Smooth muscle cell (in vitro differentiated cells): Measurements from ENCODE around the gene RD3L. TPM values are rescaled to one million over a fixed set of nuclear protein-coding genes. Genes with fewer than 3 reads are reported as not detected.
"Not testable (repeated sequence)": the region's sequence is repeated elsewhere in the genome, so short reads cannot be mapped to it uniquely, and the experiment has no call there.

Experiments used
- DNase-seq: peaks from one replicate; lab custom pipeline; 2025; ENCODE audit not compliant: unreplicated experiment; lab: John Stamatoyannopoulos, UW
- H2AFZ ChIP-seq: fragments of 200-600 bp; sonication (generic); 2 replicates; pipeline ENCODE4 v1.6.0; 2016; ENCODE audit warnings: antibody characterized with exemption, low read depth, mild to moderate bottlenecking
- H3F3A ChIP-seq: fragments of 200-600 bp; sonication (generic); 2 replicates; pipeline ENCODE4 v1.6.0; 2017; ENCODE audit warnings: antibody characterized with exemption, low read depth
- H3K27ac ChIP-seq: fragments of 200-600 bp; sonication (generic); 2 replicates; pipeline ENCODE4 v1.5.1; 2016; ENCODE audit warnings: low read depth, mild to moderate bottlenecking
- H3K27me3 ChIP-seq: fragments of 200-600 bp; sonication (generic); 2 replicates; pipeline ENCODE4 v1.6.1; 2016; ENCODE audit warnings: low read depth, mild to moderate bottlenecking
- H3K36me3 ChIP-seq: fragments of 200-600 bp; sonication (generic); 2 replicates; pipeline ENCODE4 v1.5.1; 2016; ENCODE audit warnings: low read depth
- H3K4me1 ChIP-seq: fragments of 200-600 bp; sonication (generic); 2 replicates; pipeline ENCODE4 v1.5.1; 2016; ENCODE audit warnings: low read depth
- H3K4me2 ChIP-seq: fragments of 200-600 bp; sonication (generic); 2 replicates; pipeline ENCODE4 v1.6.0; 2016; ENCODE audit warnings: mild to moderate bottlenecking
- H3K4me3 ChIP-seq: fragments of 200-600 bp; sonication (generic); 2 replicates; pipeline ENCODE4 v1.5.1; 2016; ENCODE audit warnings: mild to moderate bottlenecking
- H3K79me2 ChIP-seq: fragments of 200-600 bp; sonication (generic); 2 replicates; pipeline ENCODE4 v1.6.0; 2016; ENCODE audit warnings: low read depth, mild to moderate bottlenecking
- H3K9ac ChIP-seq: fragments of 200-600 bp; sonication (generic); 2 replicates; pipeline ENCODE4 v1.6.0; 2016; ENCODE audit warnings: low read depth
- H3K9me3 ChIP-seq: fragments of 200-600 bp; sonication (generic); replicated peaks from 2 replicates; pipeline ENCODE4 v1.5.1; 2016; ENCODE audit warnings: low read depth
- H4K20me1 ChIP-seq: fragments of 200-600 bp; sonication (generic); 2 replicates; pipeline ENCODE4 v1.6.0; 2016; ENCODE audit warnings: low read depth
- WGBS: methylation state at CpG from one replicate; pipeline ENCODE4 v1.1.7; 2016; ENCODE audit warnings: low lambda C conversion rate; 5-methylcytosine and 5-hydroxymethylcytosine counted together
- polyA plus RNA-seq: library from polyadenylated mRNA; unstranded; fragments of >200 nt; fragmentation: Nextera tagmentation; extraction: Ambion mirVana; gene quantifications from 2 replicates; pipeline ENCODE4 v1.2.1, GENCODE V29; 2016
- total RNA-seq: library from RNA; depleted of rRNA; stranded (reverse); fragments of >200 nt; gene quantifications from 2 replicates; pipeline ENCODE4 v1.2.3, GENCODE V29; 2014
- TF ChIP-seq, protein P1 (sequence below): fragments of 200-600 bp; sonication (generic); IDR thresholded peaks from 2 replicates; pipeline ENCODE4 v1.5.1; 2017; ENCODE audit warnings: borderline replicate concordance, mild to moderate bottlenecking, antibody characterized with exemption; ENCODE audit not compliant: insufficient read depth, poor library complexity, severe bottlenecking

The RD3L gene
- total and polyA plus RNA-seq, 2 experiments from 2014 or later, result not detected

DNA sequence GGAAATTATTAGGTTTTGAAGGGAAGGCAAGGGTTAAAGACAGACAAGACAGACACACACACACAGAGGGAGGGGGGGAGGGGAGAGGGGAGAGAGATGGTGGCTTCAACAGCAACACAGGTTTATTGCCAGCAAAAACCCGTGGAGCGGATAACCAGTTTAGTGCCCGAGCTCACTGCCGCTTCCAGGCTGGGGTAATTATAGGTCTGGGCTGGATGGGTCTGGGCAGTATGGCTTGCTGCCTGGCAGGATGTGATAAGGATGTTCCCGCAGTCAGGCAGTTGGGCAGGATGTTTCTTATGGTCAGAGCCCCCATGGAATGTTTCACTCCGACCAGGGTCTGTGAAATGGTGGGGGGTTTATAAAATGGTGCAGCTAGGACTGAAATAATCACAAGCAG, 18.5 kb downstream of the RD3L start:
- H3K36me3 ChIP-seq, result no peaks in the 10 kb centered on the region
- H3K79me2 ChIP-seq, result peaks cover 24% of the 10 kb centered on the region
- DNase-seq, result no peak
- H3K4me2 ChIP-seq, result peak overlapping the region; percentile 43
- H3K4me1 ChIP-seq, result no peaks in the 10 kb centered on the region
- H3K9me3 ChIP-seq, result no peaks in the 10 kb centered on the region
- H4K20me1 ChIP-seq, result peaks cover 9% of the 10 kb centered on the region
- no peaks in the 10 kb centered on the region for H3K27me3 ChIP-seq
- H2AFZ ChIP-seq, result peak overlapping the region; percentile 55
- TF ChIP-seq, protein P1, sequence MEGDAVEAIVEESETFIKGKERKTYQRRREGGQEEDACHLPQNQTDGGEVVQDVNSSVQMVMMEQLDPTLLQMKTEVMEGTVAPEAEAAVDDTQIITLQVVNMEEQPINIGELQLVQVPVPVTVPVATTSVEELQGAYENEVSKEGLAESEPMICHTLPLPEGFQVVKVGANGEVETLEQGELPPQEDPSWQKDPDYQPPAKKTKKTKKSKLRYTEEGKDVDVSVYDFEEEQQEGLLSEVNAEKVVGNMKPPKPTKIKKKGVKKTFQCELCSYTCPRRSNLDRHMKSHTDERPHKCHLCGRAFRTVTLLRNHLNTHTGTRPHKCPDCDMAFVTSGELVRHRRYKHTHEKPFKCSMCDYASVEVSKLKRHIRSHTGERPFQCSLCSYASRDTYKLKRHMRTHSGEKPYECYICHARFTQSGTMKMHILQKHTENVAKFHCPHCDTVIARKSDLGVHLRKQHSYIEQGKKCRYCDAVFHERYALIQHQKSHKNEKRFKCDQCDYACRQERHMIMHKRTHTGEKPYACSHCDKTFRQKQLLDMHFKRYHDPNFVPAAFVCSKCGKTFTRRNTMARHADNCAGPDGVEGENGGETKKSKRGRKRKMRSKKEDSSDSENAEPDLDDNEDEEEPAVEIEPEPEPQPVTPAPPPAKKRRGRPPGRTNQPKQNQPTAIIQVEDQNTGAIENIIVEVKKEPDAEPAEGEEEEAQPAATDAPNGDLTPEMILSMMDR, result no peak
- H3K4me3 ChIP-seq, result no peak overlapping the region
- 5% methylated on average over 6 of the region's 6 CpGs for WGBS
- H3F3A ChIP-seq, result peaks cover 3% of the 10 kb centered on the region
- H3K9ac ChIP-seq, result no peak overlapping the region
- no peak overlapping the region for H3K27ac ChIP-seq

DNA sequence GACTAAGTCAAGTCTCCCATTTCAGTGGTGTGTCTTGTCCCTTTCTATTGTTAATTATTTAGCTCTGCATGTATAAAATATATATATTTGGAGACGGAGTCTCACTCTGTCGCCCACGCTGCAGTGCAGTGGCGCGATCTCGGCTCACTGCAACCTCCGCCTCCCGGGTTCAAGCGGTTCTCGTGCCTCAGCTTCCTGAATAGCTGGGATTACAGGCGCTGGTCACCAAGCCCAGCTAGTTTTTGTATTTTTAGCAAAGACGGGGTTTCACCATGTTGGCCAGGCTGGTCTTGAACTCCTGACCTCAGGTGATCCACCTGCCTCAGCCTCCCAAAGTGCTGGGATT, 20.5 kb downstream of the RD3L start:
- not testable (repeated sequence) for H3K27me3 ChIP-seq, H3K4me1 ChIP-seq, DNase-seq, H3K27ac ChIP-seq, H3K9me3 ChIP-seq, H3K36me3 ChIP-seq, H3K9ac ChIP-seq, H3F3A ChIP-seq
- WGBS, result 78% methylated on average over 12 of the region's 12 CpGs
- Histone ChIP-seq H3K4me2 (peak overlapping the region; percentile 77), H4K20me1 (peaks cover 27% of the 10 kb centered on the region), H3K79me2 (peaks cover 45% of the 10 kb centered on the region), H3K4me3 (peak overlapping the region; percentile 90), H2AFZ (peak overlapping the region; percentile 76)

DNA sequence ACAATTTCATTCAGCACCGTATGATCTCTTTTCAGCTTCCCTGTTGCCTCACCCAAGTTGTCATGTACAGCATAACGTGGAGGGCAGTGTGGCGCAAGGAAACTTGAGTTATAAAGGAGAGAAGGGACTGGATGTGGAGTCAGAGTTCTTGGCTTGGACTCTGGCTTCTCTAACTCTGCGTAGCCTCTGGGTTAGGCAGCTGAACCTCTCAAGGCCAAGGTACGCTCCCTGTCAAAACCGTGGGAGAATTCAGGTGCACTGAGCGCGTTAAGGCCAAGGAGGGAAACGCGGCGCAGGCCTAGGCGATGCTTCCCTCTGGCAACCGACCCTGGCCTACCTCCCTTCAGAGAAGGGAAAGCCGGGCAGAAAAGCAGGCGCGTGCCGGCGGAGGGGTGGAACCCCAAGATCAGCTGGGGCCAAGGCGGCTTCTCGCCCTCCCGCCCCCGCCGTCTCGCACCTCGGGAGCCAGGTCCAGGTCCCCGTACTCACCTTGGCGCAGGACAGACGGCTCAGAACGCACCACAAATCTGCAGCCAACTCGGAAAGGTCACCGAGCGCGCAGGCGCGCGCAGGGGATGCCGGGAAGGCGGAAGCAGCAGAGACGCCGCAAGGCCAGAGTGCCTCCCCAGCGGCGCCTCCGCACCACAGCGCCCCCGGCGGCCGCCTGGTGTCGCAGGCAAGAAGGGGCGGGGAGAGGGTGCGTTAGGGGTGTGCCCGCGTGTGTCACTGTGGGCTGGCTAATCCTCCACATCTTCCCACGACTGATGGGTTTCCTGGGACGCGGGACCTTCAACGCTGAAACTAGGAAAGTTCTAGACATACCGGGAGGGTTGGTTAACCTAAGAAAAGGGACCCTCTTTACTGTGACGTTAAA, 21.1 kb downstream of the RD3L start:
- no peaks in the 10 kb centered on the region for H3K27me3 ChIP-seq
- H3F3A ChIP-seq, result peaks cover 3% of the 10 kb centered on the region
- TF ChIP-seq, protein P1, result peak; percentile 97
- H3K4me2 ChIP-seq, result peak overlapping the region; percentile 92
- peak; percentile 78 for DNase-seq
- peak overlapping the region; percentile 90 for H3K4me3 ChIP-seq
- peaks cover 33% of the 10 kb centered on the region for H4K20me1 ChIP-seq
- H3K9ac ChIP-seq, result peak overlapping the region; percentile 88
- H3K79me2 ChIP-seq, result peaks cover 51% of the 10 kb centered on the region
- H3K27ac ChIP-seq, result peak overlapping the region; percentile 52
- 2% methylated on average over 58 of the region's 58 CpGs for WGBS
- no peaks in the 10 kb centered on the region for H3K4me1 ChIP-seq
- no peaks in the 10 kb centered on the region for H3K36me3 ChIP-seq
- H2AFZ ChIP-seq, result peak overlapping the region; percentile 82
- no peaks in the 10 kb centered on the region for H3K9me3 ChIP-seq

DNA sequence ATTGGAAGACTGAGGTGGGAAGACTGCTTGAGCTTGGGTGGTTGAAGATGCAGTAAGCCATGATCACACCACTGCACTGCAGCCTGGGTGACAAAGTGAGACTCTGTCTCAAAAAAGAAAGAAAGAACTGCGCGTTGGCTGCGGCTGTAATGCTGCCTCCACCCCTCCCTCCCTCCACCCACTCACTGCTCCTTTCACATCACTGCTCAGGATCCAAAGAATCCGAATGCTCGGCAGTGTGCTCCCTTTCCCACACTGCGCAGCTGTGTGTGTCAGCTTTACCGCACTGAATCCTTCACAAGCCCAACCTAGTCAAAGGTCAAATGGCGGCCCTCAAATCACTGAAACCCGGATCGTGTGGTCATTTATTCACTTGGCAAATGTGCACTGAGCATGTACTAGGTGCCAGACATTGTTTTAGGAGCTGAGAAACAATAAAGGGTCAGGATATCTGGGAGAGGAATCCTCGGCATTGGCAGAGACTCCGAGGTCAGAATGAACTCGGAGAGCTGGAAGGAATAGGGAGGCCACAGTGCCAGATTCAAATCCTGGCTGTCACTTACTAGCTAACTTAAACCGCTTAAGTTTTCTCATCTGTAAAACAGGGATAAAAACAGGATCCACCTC, 25.6 kb downstream of the RD3L start:
- TF ChIP-seq, protein P1, result no peak
- peaks cover 60% of the 10 kb centered on the region for H4K20me1 ChIP-seq
- H3K27ac ChIP-seq, result no peak overlapping the region
- no peak overlapping the region for H3K4me2 ChIP-seq
- H3K4me3 ChIP-seq, result no peak overlapping the region
- H3K36me3 ChIP-seq, result peaks cover 13% of the 10 kb centered on the region
- H2AFZ ChIP-seq, result no peak overlapping the region
- peaks cover 8% of the 10 kb centered on the region for H3F3A ChIP-seq
- no peaks in the 10 kb centered on the region for H3K4me1 ChIP-seq
- 94% methylated on average over 14 of the region's 14 CpGs for WGBS
- no peaks in the 10 kb centered on the region for H3K9me3 ChIP-seq
- no peak overlapping the region for H3K9ac ChIP-seq
- no peak for DNase-seq
- peaks cover 61% of the 10 kb centered on the region for H3K79me2 ChIP-seq
- no peaks in the 10 kb centered on the region for H3K27me3 ChIP-seq
